ENCODE measurements around the gene TSPEAR. TPM values are rescaled to one million over a fixed set of nuclear protein-coding genes. Genes with fewer than 3 reads are reported as not detected.

TSPEAR gene
- polyA plus RNA-seq, 4 donors = 0.09 to 0.53 (median 0.27) TPM; not detected in 1

GRCh38 chr21:44656868-44657267 is 54.5 kb downstream of the TSPEAR start:
- FAIRE-seq = no peak
- H3K9me3 ChIP-seq (ENCODE audit: control insufficient read depth in 2 of 2, insufficient read depth in 1 of 2, low read depth in 1 of 2, low read length in 1 of 2) = peaks cover 1 to 11% of the 10 kb centered on the region in 2 donors
- H3K4me3 ChIP-seq (ENCODE audit: low read depth in 1 of 3, low read length in 3 of 3) = no peak overlapping the region
- H3K27me3 ChIP-seq (ENCODE audit: control insufficient read depth in 3 of 3, insufficient read depth in 3 of 3, low read length in 3 of 3) = no peaks in the 10 kb centered on the region
- peak overlapping the region in 2 of 3 donors; percentile 50 to 83 for H3K27ac ChIP-seq (ENCODE audit: low read depth in 1 of 3, low read length in 2 of 3)
- no peak for DNase-seq
- peaks cover 0 to 3% (median 0%) of the 10 kb centered on the region in 3 donors for H3K4me1 ChIP-seq (ENCODE audit: control insufficient read depth in 3 of 3, insufficient read depth in 2 of 3, low read depth in 1 of 3, low read length in 2 of 3)
- H3K36me3 ChIP-seq (ENCODE audit: control insufficient read depth in 3 of 3, insufficient read depth in 2 of 3, low read depth in 1 of 3, low read length in 3 of 3) = no peaks in the 10 kb centered on the region
- 23 to 66% (median 29%) methylated on average over 1 of the region's 1 CpG for WGBS, 3 donors

- DNase-seq (no peak), FAIRE-seq (no peak)
- Histone ChIP-seq H3K9me3 (ENCODE audit: control insufficient read depth in 2 of 2, insufficient read depth in 1 of 2, low read depth in 1 of 2, low read length in 1 of 2) (peaks cover 1 to 11% of the 10 kb centered on the region in 2 donors), H3K27ac (ENCODE audit: low read depth in 1 of 3, low read length in 2 of 3) (no peak within 1 kb of the TSS), H3K36me3 (ENCODE audit: control insufficient read depth in 3 of 3, insufficient read depth in 2 of 3, low read depth in 1 of 3, low read length in 3 of 3) (no peaks in the 10 kb centered on the region), H3K4me1 (ENCODE audit: control insufficient read depth in 3 of 3, insufficient read depth in 2 of 3, low read depth in 1 of 3, low read length in 2 of 3) (peaks cover 0 to 3% (median 0%) of the 10 kb centered on the region in 3 donors), H3K27me3 (ENCODE audit: control insufficient read depth in 3 of 3, insufficient read depth in 3 of 3, low read length in 3 of 3) (no peaks in the 10 kb centered on the region), H3K4me3 (ENCODE audit: low read depth in 1 of 3, low read length in 3 of 3) (no peak within 1 kb of the TSS)
- WGBS, 3 donors = 69 to 71% (median 70%) methylated on average over 9 of the region's 9 CpGs
Observed at GRCh38 chr21:44654576-44655175, 56.7 kb downstream of the TSPEAR start, which contains the start of gene KRTAP12-4. Gene KRTAP12-4, minus strand, starts transcription at chr21:44654659. Its CDS starts 45 bp downstream, at chr21:44654614.

DNA sequence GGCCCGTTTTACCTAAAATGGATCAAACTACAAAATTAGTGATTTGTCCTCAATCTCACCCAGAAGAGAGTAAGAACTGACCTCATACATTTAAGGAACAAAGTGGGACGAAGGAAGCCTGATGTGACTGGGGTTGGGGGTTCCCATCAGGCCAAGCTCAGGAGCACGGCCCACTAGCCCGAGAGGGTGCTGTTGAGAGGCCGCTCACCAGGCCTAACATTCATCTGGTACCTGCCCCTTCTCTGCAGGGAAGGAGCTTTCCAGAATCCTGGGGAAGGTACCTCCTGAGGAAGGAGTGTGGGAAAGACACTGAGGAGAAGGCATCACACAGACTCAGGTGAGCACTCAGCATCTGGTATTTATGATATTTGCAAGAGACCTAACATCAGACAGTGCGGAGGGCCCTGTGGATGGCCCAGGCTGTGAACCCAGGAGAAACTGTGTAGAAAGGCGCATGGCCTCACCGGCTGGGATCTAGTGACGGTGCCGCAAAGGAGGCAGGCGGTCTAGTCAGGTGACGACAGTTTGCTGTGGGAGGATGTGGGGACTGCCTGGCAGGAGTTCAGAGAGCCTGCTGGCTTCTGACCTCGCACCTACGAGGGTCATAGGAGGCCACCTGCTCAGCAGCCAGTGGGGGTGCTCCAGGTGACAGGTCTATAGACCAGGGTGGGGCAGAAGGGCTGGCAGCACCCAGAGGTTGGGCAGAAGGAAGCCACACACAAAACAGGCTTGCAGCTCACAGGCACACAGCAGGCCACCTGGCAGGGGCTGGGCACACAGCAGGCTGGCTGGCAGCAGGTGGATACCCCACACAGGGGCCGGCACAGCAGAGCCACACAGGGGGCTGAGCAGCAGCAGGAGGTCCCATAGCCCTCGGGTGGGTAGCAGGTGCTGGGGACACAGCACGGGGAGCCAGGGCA is 57.5 kb downstream of the TSPEAR start:
- DNase-seq (no peak), FAIRE-seq (no peak)
- 68 to 74% (median 69%) methylated on average over 17 of the region's 17 CpGs for WGBS, 3 donors
- H3K27me3 ChIP-seq (ENCODE audit: control insufficient read depth in 3 of 3, insufficient read depth in 3 of 3, low read length in 3 of 3) = no peaks in the 10 kb centered on the region
- no peak overlapping the region for H3K27ac ChIP-seq (ENCODE audit: low read depth in 1 of 3, low read length in 2 of 3)
- no peak overlapping the region for H3K4me3 ChIP-seq (ENCODE audit: low read depth in 1 of 3, low read length in 3 of 3)
- H3K9me3 ChIP-seq (ENCODE audit: control insufficient read depth in 2 of 2, insufficient read depth in 1 of 2, low read depth in 1 of 2, low read length in 1 of 2) = peaks cover 1 to 11% of the 10 kb centered on the region in 2 donors
- no peaks in the 10 kb centered on the region for H3K36me3 ChIP-seq (ENCODE audit: control insufficient read depth in 3 of 3, insufficient read depth in 2 of 3, low read depth in 1 of 3, low read length in 3 of 3)
- H3K4me1 ChIP-seq (ENCODE audit: control insufficient read depth in 3 of 3, insufficient read depth in 2 of 3, low read depth in 1 of 3, low read length in 2 of 3) = peaks cover 0 to 3% (median 0%) of the 10 kb centered on the region in 3 donors

DNA sequence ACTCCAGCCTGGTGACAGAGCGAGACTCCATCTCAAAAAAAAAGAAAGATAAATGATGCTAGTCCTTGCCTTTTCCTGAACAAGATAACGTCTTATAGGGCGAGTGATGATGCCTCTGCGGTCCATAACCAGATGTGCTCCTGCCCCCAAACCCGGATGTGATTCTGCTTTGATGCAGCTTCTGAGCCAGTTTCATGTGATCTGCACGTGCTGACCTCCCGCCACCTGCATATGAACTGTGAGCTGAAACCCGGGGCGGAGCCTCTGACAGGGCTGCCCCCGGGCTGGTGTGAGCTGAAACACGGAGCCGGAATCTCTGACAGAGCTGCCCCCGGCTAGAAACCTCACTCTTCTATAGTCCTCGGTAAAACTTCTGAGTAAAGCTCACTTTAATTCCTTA is 58.2 kb downstream of the TSPEAR start:
- Histone ChIP-seq H3K27ac (ENCODE audit: low read depth in 1 of 3, low read length in 2 of 3) (no peak overlapping the region), H3K36me3 (ENCODE audit: control insufficient read depth in 3 of 3, insufficient read depth in 2 of 3, low read depth in 1 of 3, low read length in 3 of 3) (no peaks in the 10 kb centered on the region), H3K4me1 (ENCODE audit: control insufficient read depth in 3 of 3, insufficient read depth in 2 of 3, low read depth in 1 of 3, low read length in 2 of 3) (peaks cover 0 to 2% (median 0%) of the 10 kb centered on the region in 3 donors), H3K4me3 (ENCODE audit: low read depth in 1 of 3, low read length in 3 of 3) (no peak overlapping the region), H3K27me3 (ENCODE audit: control insufficient read depth in 3 of 3, insufficient read depth in 3 of 3, low read length in 3 of 3) (peaks cover 0 to 2% (median 0%) of the 10 kb centered on the region in 3 donors), H3K9me3 (ENCODE audit: control insufficient read depth in 2 of 2, insufficient read depth in 1 of 2, low read depth in 1 of 2, low read length in 1 of 2) (peaks cover 1 to 11% of the 10 kb centered on the region in 2 donors)
- no peak for DNase-seq
- no peak for FAIRE-seq
- 45 to 70% (median 59%) methylated on average over 14 of the region's 14 CpGs for WGBS, 3 donors

DNA sequence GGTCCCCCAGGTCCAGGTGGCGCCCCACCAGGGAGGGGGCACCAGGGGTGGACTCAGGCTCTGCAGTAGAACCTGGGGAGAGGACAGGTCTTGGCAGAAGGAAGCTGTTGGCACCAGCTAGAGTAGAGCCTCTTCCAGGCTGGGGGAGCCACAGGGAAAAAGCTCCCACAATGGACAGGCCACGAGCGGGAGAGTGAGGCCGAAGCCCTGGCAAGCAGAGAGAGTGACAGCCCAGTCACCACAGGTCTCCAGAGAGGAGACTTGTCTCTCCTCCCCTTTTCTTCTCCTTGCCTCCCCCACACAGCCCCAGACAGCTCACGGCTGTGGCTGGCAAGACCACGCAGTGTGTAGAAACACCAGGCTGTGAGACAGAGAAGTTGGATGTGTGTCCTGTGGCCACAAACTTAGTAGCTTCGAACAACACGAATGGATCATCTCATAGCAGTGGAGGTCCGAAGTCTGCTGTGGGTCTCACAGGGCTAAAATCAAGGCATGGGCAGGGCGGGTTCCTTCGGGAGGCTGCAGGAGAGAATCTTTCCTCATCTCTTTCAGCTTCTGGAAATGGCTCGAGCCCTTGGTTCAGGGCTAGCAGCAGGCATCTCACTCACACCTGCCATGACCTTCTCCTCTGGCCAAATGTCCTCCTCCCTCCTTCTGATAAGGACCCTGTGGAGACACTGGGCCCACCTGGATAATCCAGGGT is 60.2 kb downstream of the TSPEAR start:
- WGBS, 3 donors = 81 to 89% (median 84%) methylated on average over 12 of the region's 12 CpGs
- FAIRE-seq (no peak), DNase-seq (no peak)
- Histone ChIP-seq H3K36me3 (ENCODE audit: control insufficient read depth in 3 of 3, insufficient read depth in 2 of 3, low read depth in 1 of 3, low read length in 3 of 3) (no peaks in the 10 kb centered on the region), H3K27ac (ENCODE audit: low read depth in 1 of 3, low read length in 2 of 3) (no peak overlapping the region), H3K27me3 (ENCODE audit: control insufficient read depth in 3 of 3, insufficient read depth in 3 of 3, low read length in 3 of 3) (peaks cover 0 to 2% (median 0%) of the 10 kb centered on the region in 3 donors), H3K9me3 (ENCODE audit: control insufficient read depth in 2 of 2, insufficient read depth in 1 of 2, low read depth in 1 of 2, low read length in 1 of 2) (peaks cover 0 to 7% of the 10 kb centered on the region in 2 donors), H3K4me1 (ENCODE audit: control insufficient read depth in 3 of 3, insufficient read depth in 2 of 3, low read depth in 1 of 3, low read length in 2 of 3) (no peaks in the 10 kb centered on the region), H3K4me3 (ENCODE audit: low read depth in 1 of 3, low read length in 3 of 3) (no peak overlapping the region)

GRCh38 chr21:44650265-44650972 is 61.0 kb downstream of the TSPEAR start:
- FAIRE-seq (no peak), DNase-seq (no peak)
- whole genome bisulfite sequencing, 3 donors = 84 to 91% (median 88%) methylated on average over 20 of the region's 20 CpGs
- Histone ChIP-seq H3K27me3 (ENCODE audit: control insufficient read depth in 3 of 3, insufficient read depth in 3 of 3, low read length in 3 of 3) (peaks cover 0 to 2% (median 0%) of the 10 kb centered on the region in 3 donors), H3K9me3 (ENCODE audit: control insufficient read depth in 2 of 2, insufficient read depth in 1 of 2, low read depth in 1 of 2, low read length in 1 of 2) (peaks cover 0 to 3% of the 10 kb centered on the region in 2 donors), H3K4me1 (ENCODE audit: control insufficient read depth in 3 of 3, insufficient read depth in 2 of 3, low read depth in 1 of 3, low read length in 2 of 3) (no peaks in the 10 kb centered on the region), H3K36me3 (ENCODE audit: control insufficient read depth in 3 of 3, insufficient read depth in 2 of 3, low read depth in 1 of 3, low read length in 3 of 3) (no peaks in the 10 kb centered on the region), H3K4me3 (ENCODE audit: low read depth in 1 of 3, low read length in 3 of 3) (no peak overlapping the region), H3K27ac (ENCODE audit: low read depth in 1 of 3, low read length in 2 of 3) (no peak overlapping the region)

GRCh38 chr21:44649521-44650100 is 61.8 kb downstream of the TSPEAR start:
- FAIRE-seq = no peak
- no peak for DNase-seq

More at GRCh38 chr21:44649521-44650100, 61.8 kb downstream of the TSPEAR start:
- Histone ChIP-seq H3K36me3 (ENCODE audit: control insufficient read depth in 3 of 3, insufficient read depth in 2 of 3, low read depth in 1 of 3, low read length in 3 of 3) (no peaks in the 10 kb centered on the region), H3K27me3 (ENCODE audit: control insufficient read depth in 3 of 3, insufficient read depth in 3 of 3, low read length in 3 of 3) (peaks cover 0 to 2% (median 0%) of the 10 kb centered on the region in 3 donors), H3K4me1 (ENCODE audit: control insufficient read depth in 3 of 3, insufficient read depth in 2 of 3, low read depth in 1 of 3, low read length in 2 of 3) (no peaks in the 10 kb centered on the region), H3K4me3 (ENCODE audit: low read depth in 1 of 3, low read length in 3 of 3) (no peak overlapping the region), H3K9me3 (ENCODE audit: control insufficient read depth in 2 of 2, insufficient read depth in 1 of 2, low read depth in 1 of 2, low read length in 1 of 2) (peaks cover 0 to 3% of the 10 kb centered on the region in 2 donors), H3K27ac (ENCODE audit: low read depth in 1 of 3, low read length in 2 of 3) (no peak overlapping the region)
- WGBS, 3 donors = 83 to 85% (median 83%) methylated on average over 18 of the region's 18 CpGs
